HG02798 (cell line): ENCODE measurements around the gene ZNHIT6.

Source experiments
- ATAC-seq: cut with Tn5 transposase; IDR thresholded peaks from one replicate; pipeline ENCODE4 v1.9.1; 2021; ENCODE audit warnings: mild to moderate bottlenecking; ENCODE audit not compliant: unreplicated experiment, poor library complexity

Gene ZNHIT6

DNA sequence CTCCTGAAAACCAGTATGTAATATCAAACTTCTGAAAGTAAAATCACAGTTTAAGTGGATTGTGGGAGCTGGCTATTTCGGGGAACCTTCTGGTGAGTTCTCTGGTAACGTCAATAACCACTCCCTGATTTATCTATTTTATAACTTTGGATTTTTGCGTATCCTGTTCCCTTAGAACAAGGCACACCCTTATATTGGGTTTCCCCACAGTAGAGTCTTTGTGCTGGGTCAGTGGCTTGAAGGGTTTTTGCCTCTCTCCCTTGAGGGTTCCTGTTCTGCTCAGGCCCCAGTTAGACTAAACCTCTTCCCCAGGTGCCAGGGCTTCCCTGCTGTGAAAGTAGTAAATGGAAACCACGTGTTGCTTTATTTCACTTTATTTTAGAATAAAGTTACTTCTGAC, 106.3 kb downstream of the ZNHIT6 start:
- ATAC-seq = no peak

- ATAC-seq = no peak
Observed at GRCh38 chr1:85599681-85600080, 108.6 kb downstream of the ZNHIT6 start.
